HG03025 (cell line): ENCODE measurements around the gene SLC15A3.

ENCODE experiments used
- ATAC-seq: cut with Tn5 transposase; IDR thresholded peaks from one replicate; pipeline ENCODE4 v1.9.1; 2021; ENCODE audit warnings: mild to moderate bottlenecking, moderate library complexity; ENCODE audit not compliant: unreplicated experiment, low FRiP score

Gene SLC15A3

GRCh38 chr11:60932605-60933356 is 19.2 kb downstream of the SLC15A3 start:
- no peak for ATAC-seq

- no peak for ATAC-seq
Observed at GRCh38 chr11:60931917-60932316, 20.1 kb downstream of the SLC15A3 start.

- ATAC-seq = no peak
Observed at GRCh38 chr11:60930394-60930793, 21.6 kb downstream of the SLC15A3 start.

GRCh38 chr11:60929764-60930163 is 22.2 kb downstream of the SLC15A3 start:
- no peak for ATAC-seq

GRCh38 chr11:60928563-60929001 is 23.4 kb downstream of the SLC15A3 start:
- ATAC-seq = no peak

- ATAC-seq = no peak
Observed at GRCh38 chr11:60927600-60927999, 24.4 kb downstream of the SLC15A3 start.

GRCh38 chr11:60927061-60927592 is 24.8 kb downstream of the SLC15A3 start:
- no peak for ATAC-seq

- no peak for ATAC-seq
Observed at GRCh38 chr11:60926500-60926899, 25.5 kb downstream of the SLC15A3 start.

GRCh38 chr11:60925868-60926267 is 26.1 kb downstream of the SLC15A3 start:
- ATAC-seq = no peak

- no peak for ATAC-seq
Observed at GRCh38 chr11:60924906-60925853, 26.8 kb downstream of the SLC15A3 start.

GRCh38 chr11:60924110-60924905 is 27.7 kb downstream of the SLC15A3 start, which contains the start of gene TMEM132A:
TMEM132A (plus strand) TSS chr11:60924460; CDS start chr11:60924634, 174 bp downstream.
- ATAC-seq = no peak

- no peak for ATAC-seq
Observed at GRCh38 chr11:60923800-60924109, 28.2 kb downstream of the SLC15A3 start.

GRCh38 chr11:60923326-60923725 is 28.6 kb downstream of the SLC15A3 start:
- no peak for ATAC-seq

GRCh38 chr11:60922906-60923305 is 29.1 kb downstream of the SLC15A3 start:
- ATAC-seq = no peak

- ATAC-seq = no peak
Observed at GRCh38 chr11:60921777-60922335, 30.1 kb downstream of the SLC15A3 start.

GRCh38 chr11:60921259-60921658 is 30.7 kb downstream of the SLC15A3 start:
- no peak for ATAC-seq

GRCh38 chr11:60919956-60920355 is 32.0 kb downstream of the SLC15A3 start:
- ATAC-seq = no peak

GRCh38 chr11:60919320-60919719 is 32.7 kb downstream of the SLC15A3 start:
- ATAC-seq = no peak

- no peak for ATAC-seq
Observed at GRCh38 chr11:60918939-60919265, 33.1 kb downstream of the SLC15A3 start.

GRCh38 chr11:60918251-60918938 is 33.6 kb downstream of the SLC15A3 start:
- ATAC-seq = no peak
